ENCODE data around the gene MORC3.
A peak's percentile ranks its signal among the peaks of the same experiment; 100 is the strongest.
"Not testable (repeated sequence)": the region's sequence is repeated elsewhere in the genome, so short reads cannot be mapped to it uniquely, and the experiment has no call there.

Gene MORC3

DNA sequence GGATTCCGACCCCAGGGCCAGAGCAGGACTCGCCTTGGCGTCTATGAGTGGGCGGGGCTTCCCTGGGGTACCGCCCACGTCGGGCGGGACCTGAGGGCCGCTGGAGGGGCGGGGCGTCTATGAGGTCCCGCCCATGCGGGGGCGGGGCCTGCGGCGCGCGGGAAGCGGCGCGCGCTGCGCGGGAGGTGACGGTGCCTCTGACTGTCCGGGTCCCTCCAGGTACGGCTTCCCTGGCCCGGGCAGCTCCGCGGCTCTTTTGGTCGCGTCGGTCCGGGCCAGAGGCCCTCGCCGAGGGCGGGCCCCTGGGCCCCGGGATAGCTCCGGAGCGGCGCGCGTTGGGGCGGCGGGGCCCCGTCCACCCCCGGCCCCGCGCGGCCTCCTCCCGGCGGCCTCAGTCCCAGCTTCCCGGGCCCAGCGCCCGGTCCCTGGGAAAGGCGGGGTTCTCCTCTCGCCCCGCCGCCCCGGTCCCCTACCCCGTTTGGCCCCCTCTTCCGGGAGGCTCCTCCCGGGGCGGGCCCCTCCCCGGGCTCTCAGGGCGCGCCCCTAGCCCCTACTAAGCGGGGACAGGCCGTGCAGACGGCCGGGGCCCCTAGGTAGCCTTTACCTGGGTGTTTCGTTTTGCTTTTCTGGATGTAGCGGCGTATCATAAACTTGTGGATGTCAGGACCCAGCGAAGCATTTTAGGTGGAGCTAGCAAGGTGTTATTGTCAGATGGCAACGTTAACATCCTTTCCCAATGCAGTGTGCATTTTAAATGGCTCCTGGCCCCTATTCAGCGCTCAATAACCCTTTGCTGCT is 65.4 kb downstream of the MORC3 start, which contains the start of gene CHAF1B:
Gene CHAF1B (plus strand): TSS at position 160 of the 798 bp plus-strand sequence. CDS start 745 bp downstream, outside the sequence.
- DNase-seq (ENCODE audit: low spot score) (peak; percentile 79), FAIRE-seq (no peak)

DNA sequence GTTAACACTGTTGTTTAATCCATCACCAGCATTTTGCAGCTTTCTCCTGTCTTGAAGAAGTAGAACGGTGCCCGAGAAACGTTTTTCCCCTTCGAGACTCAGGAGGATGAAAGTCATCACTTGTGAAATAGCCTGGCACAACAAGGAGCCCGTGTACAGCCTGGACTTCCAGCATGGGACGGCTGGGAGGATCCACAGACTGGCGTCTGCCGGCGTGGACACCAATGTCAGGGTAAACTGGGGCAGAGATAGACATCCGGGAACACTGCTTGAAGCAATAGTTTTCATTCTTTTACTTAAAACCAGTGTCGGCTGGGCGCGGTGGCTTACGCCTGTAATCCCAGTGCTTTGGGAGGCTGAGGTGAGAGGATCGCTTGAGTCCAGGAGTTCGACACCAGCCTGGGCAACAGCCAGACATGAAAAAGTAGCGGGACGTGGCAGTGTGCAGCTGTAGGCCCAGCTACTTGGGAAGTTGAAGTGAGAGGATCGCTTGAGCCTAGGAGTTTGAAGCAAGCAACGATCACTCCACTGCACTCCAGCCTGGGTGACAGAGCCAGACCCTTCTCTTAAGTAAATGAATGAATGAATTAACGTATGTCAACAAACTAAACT is 66.1 kb downstream of the MORC3 start:
- FAIRE-seq = no peak
- peak; percentile 6 for DNase-seq (ENCODE audit: low spot score)

DNA sequence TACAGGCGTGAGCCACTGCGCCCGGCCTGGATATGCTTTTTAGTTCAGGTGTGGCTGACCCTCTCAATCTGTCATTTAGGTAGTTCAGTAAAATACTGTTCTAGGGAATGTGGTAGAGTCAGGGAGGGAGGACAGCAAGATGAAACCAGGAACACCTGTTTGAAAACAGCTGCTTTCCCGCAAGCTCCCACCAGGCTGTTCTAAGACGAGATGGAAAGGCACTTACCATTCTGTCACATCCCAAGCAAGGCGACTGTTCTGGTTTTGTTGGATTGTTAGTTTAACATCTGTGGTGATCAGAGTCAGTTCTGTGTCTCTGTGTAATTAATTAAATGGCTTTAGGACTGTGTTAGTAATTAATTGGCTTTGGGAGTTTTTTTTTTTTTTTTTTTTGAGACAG is 68.1 kb downstream of the MORC3 start:
- FAIRE-seq (no peak), DNase-seq (ENCODE audit: low spot score) (no peak)

GRCh38 chr21:36388835-36389234 is 68.8 kb downstream of the MORC3 start:
- FAIRE-seq = no peak

GRCh38 chr21:36391649-36392048 is 71.7 kb downstream of the MORC3 start:
- not testable (repeated sequence) for FAIRE-seq; DNase-seq (ENCODE audit: low spot score)

More at GRCh38 chr21:36388835-36389234, 68.8 kb downstream of the MORC3 start:
- no peak for DNase-seq (ENCODE audit: low spot score)

DNA sequence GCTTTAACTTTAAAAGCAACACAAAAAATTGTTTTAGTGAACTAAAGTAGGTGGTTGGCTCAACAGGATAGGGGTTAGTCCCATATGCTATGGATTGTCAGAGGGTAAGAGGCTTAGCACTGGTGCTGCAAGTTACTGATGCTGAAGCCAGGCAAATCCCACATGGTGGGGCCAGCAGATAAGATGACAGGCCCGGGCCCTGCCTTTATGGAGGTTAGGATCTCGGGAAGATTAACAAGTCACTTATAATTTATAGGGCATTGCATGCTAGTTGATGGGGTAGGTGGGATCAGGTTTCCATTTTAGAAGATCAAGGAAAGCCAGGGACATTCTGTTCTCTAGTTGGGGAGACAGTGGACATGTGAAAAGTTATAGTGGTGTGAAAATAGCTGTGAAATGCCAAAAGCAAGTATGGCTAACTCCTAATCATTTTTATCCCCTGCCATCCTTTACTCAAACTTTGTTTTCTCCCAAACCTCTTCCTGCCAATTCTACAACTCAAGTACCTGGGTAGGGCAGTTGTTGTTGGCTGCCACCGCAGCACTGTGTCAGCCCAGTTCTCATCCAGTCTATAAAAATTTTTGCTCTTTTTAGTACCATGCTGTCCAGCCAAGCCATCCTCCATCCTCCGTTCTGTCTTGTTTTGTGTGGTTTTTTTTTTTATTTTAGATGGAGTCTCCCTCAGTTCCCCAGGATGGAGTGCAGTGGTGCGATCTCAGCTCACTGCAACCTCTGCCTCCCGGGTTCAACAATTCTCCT is 75.5 kb downstream of the MORC3 start:
- no peak for DNase-seq (ENCODE audit: low spot score)
- no peak for FAIRE-seq

DNA sequence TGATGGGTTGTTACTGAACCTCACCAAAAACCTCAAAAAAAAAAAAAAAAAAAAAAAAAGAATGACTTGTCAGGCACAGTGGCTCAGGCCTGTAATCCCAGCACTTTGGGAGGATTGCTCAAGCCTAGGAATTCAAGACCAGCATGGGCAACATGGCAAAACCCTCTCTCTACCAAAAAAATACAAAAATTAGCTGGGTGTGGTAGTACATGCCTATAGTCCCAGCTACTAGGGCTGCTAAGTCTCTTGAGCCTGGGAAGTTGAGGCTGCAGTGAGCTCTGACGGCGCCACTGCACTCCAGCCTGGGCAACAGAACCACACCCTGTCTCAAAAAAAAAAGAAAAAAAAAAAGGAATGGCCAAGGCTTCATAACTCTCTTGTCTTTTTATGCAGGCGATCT is 76.3 kb downstream of the MORC3 start:
- FAIRE-seq (no peak), DNase-seq (ENCODE audit: low spot score) (no peak)

- no peak for FAIRE-seq
Observed at GRCh38 chr21:36396971-36397370, 77.0 kb downstream of the MORC3 start.

DNA sequence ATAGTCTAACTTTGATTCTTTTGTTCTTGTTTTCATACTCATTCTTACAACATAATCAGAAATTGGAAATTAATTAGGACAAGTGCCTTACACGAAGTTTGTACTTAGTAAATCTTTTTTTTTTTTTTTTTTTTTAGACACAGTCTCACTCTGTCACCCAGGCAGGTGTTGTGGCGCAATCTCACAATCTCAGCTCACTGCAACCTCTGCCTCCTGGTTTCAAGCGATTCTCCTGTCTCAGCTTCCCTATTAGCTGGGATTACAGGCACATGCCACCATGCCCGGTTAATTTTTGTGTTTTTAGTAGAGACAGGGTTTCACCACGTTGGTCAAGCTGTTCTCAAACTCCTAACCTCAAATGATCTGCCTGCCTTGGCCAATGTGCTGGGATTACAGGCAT is 77.6 kb downstream of the MORC3 start:
- no peak for DNase-seq (ENCODE audit: low spot score)
- FAIRE-seq = no peak

More at GRCh38 chr21:36396971-36397370, 77.0 kb downstream of the MORC3 start:
- no peak for DNase-seq (ENCODE audit: low spot score)

DNA sequence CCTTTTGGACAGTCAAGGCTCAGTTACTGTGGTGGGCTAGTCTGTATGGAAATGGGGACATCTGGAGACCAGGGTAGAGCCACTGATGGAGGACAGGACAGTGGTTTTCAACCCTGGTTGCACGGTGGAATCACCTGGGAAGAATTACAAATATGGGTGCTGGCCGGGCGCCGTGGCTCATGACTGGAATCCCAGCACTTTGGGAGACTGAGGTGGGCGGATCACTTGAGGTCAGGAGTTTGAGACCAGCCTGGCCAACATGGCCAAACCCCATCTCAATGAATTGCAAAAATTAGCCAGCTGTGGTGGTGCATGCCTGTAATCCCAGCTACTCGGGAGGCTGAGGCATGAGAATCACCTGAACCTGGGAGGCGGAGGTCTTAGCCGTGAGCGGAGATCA is 79.7 kb downstream of the MORC3 start:
- FAIRE-seq; DNase-seq (ENCODE audit: low spot score): not testable (repeated sequence)

GRCh38 chr21:36400719-36401118 is 80.7 kb downstream of the MORC3 start:
- no peak for FAIRE-seq

GRCh38 chr21:36402339-36402738 is 82.3 kb downstream of the MORC3 start:
- DNase-seq (ENCODE audit: low spot score) (no peak), FAIRE-seq (no peak)

More at GRCh38 chr21:36400719-36401118, 80.7 kb downstream of the MORC3 start:
- no peak for DNase-seq (ENCODE audit: low spot score)

- FAIRE-seq = no peak
- no peak for DNase-seq (ENCODE audit: low spot score)
Observed at GRCh38 chr21:36403713-36404112, 83.7 kb downstream of the MORC3 start.

DNA sequence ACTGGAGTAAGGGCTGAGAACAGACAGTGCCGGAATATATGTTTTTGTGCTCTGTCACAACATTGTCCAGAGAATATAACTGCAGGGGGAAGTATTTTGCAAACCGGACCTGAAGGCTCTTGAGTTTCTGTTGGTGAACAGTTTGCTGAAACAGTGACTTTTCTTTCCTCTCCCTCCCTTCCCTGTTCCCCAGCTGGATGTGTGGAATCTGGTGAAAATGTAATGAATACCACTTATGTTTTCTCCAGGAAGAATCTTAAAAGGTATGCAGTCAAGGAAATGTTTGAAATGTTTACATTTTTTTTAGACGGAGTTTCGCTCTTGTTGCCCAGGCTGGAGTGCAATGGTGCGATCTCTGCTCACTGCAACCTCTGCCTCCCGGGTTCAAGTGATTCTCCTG is 88.6 kb downstream of the MORC3 start:
- FAIRE-seq (no peak), DNase-seq (ENCODE audit: low spot score) (no peak)

DNA sequence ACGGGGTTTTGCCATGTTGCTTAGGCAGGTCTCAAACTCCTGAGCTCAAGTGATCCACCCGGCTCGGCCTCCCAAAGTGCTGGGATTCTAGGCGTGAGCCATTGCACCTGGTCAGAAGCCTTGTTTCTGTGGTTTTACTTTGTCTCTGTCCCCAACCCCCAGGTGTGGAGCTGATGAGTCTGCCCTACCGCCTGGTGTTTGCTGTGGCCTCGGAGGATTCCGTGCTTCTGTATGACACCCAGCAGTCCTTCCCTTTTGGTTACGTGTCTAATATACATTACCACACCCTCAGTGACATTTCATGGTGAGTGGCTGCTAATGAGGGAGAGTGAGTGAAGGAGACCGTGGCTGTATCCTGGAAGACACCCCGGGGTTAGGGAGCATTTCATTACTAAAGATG is 91.3 kb downstream of the MORC3 start:
- no peak for FAIRE-seq
- no peak for DNase-seq (ENCODE audit: low spot score)

- no peak for FAIRE-seq
Observed at GRCh38 chr21:36412916-36413315, 92.9 kb downstream of the MORC3 start.

DNA sequence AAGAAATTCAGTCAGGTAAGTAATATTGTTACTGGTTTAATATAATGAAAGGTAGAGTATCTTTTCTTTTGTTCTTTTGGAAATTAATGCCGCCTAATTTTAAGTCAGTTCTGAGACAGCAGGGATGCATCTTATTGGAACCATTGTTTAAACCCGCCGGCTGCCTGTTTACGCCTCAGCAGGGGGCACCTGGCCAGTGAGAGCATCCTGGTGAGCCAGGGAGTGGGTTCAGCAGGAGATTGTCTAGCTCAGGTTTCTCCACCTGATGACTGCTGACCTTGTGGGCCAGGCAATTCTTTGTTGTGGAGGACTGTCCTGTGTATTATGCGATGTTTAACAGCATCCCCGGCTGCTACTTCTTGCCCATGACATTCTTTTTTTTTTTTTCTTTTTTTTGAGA is 95.4 kb downstream of the MORC3 start:
- FAIRE-seq (no peak), DNase-seq (ENCODE audit: low spot score) (no peak)

More at GRCh38 chr21:36412916-36413315, 92.9 kb downstream of the MORC3 start:
- no peak for DNase-seq (ENCODE audit: low spot score)

- FAIRE-seq (no peak), DNase-seq (ENCODE audit: low spot score) (no peak)
Observed at GRCh38 chr21:36419241-36419640, 99.2 kb downstream of the MORC3 start.

GRCh38 chr21:36419996-36420395 is 100.0 kb downstream of the MORC3 start:
- DNase-seq (ENCODE audit: low spot score) (peak; percentile 62), FAIRE-seq (no peak)

DNA sequence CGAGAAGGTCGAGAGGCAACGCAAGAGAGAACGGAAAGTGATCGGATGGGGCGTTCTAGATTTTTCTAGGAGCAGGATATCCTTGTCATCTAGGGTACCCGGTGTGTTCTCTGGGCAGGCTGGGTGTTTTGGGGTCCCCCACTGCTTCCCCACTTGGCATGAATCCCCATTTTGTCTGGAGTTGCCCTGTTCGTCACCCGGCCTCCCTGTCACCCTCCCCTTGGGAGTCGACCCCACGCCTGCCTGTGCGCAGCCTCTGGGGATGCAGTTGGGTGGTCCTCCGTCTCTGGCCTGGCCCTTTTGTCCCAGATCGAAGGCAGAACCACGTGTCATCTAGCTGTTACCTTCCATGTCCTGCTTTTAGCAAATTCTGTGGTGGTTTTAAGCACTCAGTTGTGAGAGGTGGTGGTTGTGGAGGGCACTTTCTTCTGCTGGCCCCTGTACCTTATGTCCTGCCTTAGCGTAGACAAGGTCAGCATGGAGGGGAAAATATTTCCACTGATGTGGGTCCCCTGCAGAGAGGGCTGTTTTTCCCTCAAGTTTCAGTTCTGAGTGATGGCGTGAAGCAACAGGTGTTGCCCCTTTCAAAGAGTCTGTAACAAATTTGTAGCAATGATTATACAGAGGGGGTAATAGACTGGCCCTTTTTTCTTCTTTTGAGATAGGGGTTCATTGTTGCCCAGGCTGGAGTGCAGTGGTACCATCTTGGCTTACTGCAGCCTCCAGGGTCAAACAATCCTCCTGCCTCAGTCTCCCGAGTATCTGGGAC is 100.8 kb downstream of the MORC3 start:
- DNase-seq (ENCODE audit: low spot score) (no peak), FAIRE-seq (no peak)

Measured in urothelium cell line (cell line).